WTC11 (cell line): Measurements from ENCODE around the gene AHNAK. TPM values are rescaled to one million over a fixed set of nuclear protein-coding genes. Genes with fewer than 3 reads are reported as not detected.

ENCODE experiments used
- ATAC-seq: fragments of 200-7000 bp; cut with Tn5 transposase; 2 replicates; pipeline ENCODE4 v1.10.0; 2021; ENCODE audit warnings: mild to moderate bottlenecking, moderate library complexity
- CTCF ChIA-PET: fragments of 300-600 bp; sonication (Branson Sonifier 250); formaldehyde crosslinking; loops from one replicate; lab custom pipeline; 2021; ENCODE audit warnings: antibody characterized with exemption; lab: Charles Lee
- POLR2A ChIA-PET: fragments of 350-600 bp; sonication (Branson Sonifier 250); formaldehyde crosslinking; loops from one replicate; lab custom pipeline; 2021; ENCODE audit warnings: antibody characterized with exemption; lab: Charles Lee
- DNase-seq: peaks from one replicate; pipeline ENCODE4 v3.0.0; 2021; ENCODE audit warnings: low spot score
- H3K27ac Mint-ChIP-seq: 2 replicates; pipeline ENCODE4 v1.8.0; 2021; ENCODE audit warnings: mixed read lengths
- H3K27me3 Mint-ChIP-seq: 2 replicates; pipeline ENCODE4 v1.8.0; 2021; ENCODE audit warnings: low read depth, mild to moderate bottlenecking, moderate library complexity, mixed read lengths
- H3K36me3 Mint-ChIP-seq: 2 replicates; pipeline ENCODE4 v1.8.0; 2021; ENCODE audit warnings: mixed read lengths
- H3K4me1 Mint-ChIP-seq: 2 replicates; pipeline ENCODE4 v1.8.0; 2022; ENCODE audit warnings: mixed read lengths
- H3K4me3 Mint-ChIP-seq: 2 replicates; pipeline ENCODE4 v1.8.0; 2021; ENCODE audit warnings: mild to moderate bottlenecking, moderate library complexity, mixed read lengths
- H3K9me3 Mint-ChIP-seq: 2 replicates; pipeline ENCODE4 v1.8.0; 2021; ENCODE audit warnings: mixed read lengths
- ESRRA ChIP-seq: sonication (generic); formaldehyde crosslinking; IDR thresholded peaks from 2 replicates; pipeline ENCODE4 v1.8.1; 2022; ENCODE audit warnings: mild to moderate bottlenecking, missing genetic modification reagents, borderline replicate concordance
- GRHL2 ChIP-seq: fragments of 250-450 bp; sonication (Bioruptor Pico); IDR thresholded peaks from 2 replicates; pipeline ENCODE4 v1.8.0; 2022; ENCODE audit warnings: mild to moderate bottlenecking, moderate library complexity; ENCODE audit not compliant: insufficient replicate concordance, severe bottlenecking
- JAZF1 ChIP-seq: fragments of 250-450 bp; sonication (Bioruptor Pico); IDR thresholded peaks from 2 replicates; pipeline ENCODE4 v1.9.0; 2021; ENCODE audit warnings: moderate library complexity, mild to moderate bottlenecking, inconsistent platforms
- NFATC4 ChIP-seq: fragments of 250-450 bp; sonication (Bioruptor Pico); IDR thresholded peaks from 2 replicates; pipeline ENCODE4 v1.9.0; 2021; ENCODE audit warnings: mild to moderate bottlenecking
- NR2C2 ChIP-seq: sonication (generic); formaldehyde crosslinking; IDR thresholded peaks from 2 replicates; pipeline ENCODE4 v1.8.0; 2022; ENCODE audit warnings: mild to moderate bottlenecking, missing genetic modification reagents
- TP53 ChIP-seq: sonication (generic); formaldehyde crosslinking; IDR thresholded peaks from 2 replicates; pipeline ENCODE4 v1.8.1; 2023; ENCODE audit warnings: mild to moderate bottlenecking, missing genetic modification reagents
- ZNF219 ChIP-seq: sonication (generic); formaldehyde crosslinking; IDR thresholded peaks from 2 replicates; pipeline ENCODE4 v1.8.0; 2023; ENCODE audit warnings: missing genetic modification reagents, mild to moderate bottlenecking, borderline replicate concordance
- total RNA-seq: library from RNA; stranded (reverse); gene quantifications from 3 replicates; pipeline ENCODE4 v1.2.3, GENCODE V29; 2021
- TF ChIP-seq, protein P1 (sequence below): fragments of 250-450 bp; sonication (Bioruptor Pico); conservative IDR thresholded peaks from 2 replicates; pipeline ENCODE4 v1.9.0; 2021; ENCODE audit warnings: mild to moderate bottlenecking
- TF ChIP-seq, protein P2 (sequence below): sonication (generic); formaldehyde crosslinking; IDR thresholded peaks from 2 replicates; pipeline ENCODE4 v1.8.0; 2022; ENCODE audit warnings: mild to moderate bottlenecking, missing genetic modification reagents
- TF ChIP-seq, protein P3 (sequence below): sonication (generic); formaldehyde crosslinking; conservative IDR thresholded peaks from 2 replicates; pipeline ENCODE4 v1.8.1; 2022; ENCODE audit warnings: mild to moderate bottlenecking, missing genetic modification reagents
- TF ChIP-seq, protein P4 (sequence below): fragments of 250-450 bp; sonication (Bioruptor Pico); IDR thresholded peaks from 2 replicates; pipeline ENCODE4 v1.9.0; 2021; ENCODE audit warnings: mild to moderate bottlenecking
- TF ChIP-seq, protein P5 (sequence below): sonication (generic); formaldehyde crosslinking; IDR thresholded peaks from 2 replicates; pipeline ENCODE4 v1.8.0; 2022; ENCODE audit warnings: missing genetic modification reagents
- TF ChIP-seq, protein P6 (sequence below): fragments of 250-450 bp; sonication (Bioruptor Pico); IDR thresholded peaks from 2 replicates; pipeline ENCODE4 v1.9.0; 2021; ENCODE audit warnings: mild to moderate bottlenecking
- TF ChIP-seq, protein P7 (sequence below): sonication (generic); formaldehyde crosslinking; IDR thresholded peaks from 2 replicates; pipeline ENCODE4 v1.8.1; 2023; ENCODE audit warnings: mild to moderate bottlenecking, missing genetic modification reagents, borderline replicate concordance
- TF ChIP-seq, protein P8 (sequence below): fragments of 250-450 bp; sonication (Bioruptor Pico); IDR thresholded peaks from 2 replicates; pipeline ENCODE4 v1.9.0; 2021; ENCODE audit warnings: mild to moderate bottlenecking, borderline replicate concordance

Gene AHNAK
- total RNA-seq, 1 experiment from 2014 or later = 21.0 TPM

DNA sequence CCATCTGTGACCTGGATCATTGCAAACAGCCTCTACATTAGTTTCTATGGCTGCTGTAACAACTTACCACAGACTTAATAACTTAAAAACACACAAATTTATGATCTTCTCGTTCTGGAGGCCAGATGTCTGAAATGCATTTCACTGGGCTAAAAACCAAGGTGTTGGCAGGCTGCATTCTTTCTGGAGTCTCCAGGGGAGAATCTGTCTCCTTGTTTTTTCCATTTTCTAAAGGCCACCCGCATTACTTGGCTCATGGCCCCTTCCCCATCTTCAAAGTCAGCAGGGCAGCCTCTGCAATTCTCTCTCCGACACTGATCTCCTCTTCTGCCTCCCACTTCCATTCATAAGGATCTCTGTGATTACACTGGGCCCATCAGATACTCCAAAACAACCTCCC lies 116.2 kb downstream of the AHNAK start (continued):
- TF ChIP-seq, protein P1, sequence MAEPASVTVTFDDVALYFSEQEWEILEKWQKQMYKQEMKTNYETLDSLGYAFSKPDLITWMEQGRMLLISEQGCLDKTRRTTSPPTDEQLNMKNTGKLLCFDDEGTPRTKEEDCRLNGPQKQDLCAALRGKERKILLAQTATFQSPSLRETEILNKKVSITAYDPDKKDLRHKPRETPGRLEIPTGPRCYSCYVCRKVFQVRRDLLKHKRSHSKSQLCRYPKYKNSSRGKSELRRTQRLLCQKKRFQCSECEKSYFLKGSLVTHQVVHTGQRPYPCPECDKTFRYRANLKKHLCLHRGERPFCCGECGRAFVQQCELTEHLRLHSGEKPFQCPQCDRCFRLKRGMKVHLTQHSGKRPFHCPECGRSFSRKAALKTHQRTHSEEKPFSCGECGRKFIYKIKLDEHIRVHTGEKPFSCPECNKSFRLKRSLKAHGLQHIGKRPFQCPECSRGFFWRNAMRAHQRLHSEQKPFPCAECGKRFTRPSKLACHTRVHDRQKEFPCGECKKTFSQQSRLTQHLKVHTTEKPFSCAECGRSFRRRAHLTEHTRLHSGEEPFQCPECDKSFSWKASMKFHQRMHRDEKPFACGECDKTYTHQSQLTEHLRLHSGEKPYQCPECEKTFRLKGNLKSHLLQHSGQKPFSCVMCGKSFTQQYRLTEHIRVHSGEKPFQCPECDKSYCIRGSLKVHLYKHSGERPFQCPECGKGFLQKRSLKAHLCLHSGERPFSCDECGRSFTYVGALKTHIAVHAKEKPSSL = no peak

DNA sequence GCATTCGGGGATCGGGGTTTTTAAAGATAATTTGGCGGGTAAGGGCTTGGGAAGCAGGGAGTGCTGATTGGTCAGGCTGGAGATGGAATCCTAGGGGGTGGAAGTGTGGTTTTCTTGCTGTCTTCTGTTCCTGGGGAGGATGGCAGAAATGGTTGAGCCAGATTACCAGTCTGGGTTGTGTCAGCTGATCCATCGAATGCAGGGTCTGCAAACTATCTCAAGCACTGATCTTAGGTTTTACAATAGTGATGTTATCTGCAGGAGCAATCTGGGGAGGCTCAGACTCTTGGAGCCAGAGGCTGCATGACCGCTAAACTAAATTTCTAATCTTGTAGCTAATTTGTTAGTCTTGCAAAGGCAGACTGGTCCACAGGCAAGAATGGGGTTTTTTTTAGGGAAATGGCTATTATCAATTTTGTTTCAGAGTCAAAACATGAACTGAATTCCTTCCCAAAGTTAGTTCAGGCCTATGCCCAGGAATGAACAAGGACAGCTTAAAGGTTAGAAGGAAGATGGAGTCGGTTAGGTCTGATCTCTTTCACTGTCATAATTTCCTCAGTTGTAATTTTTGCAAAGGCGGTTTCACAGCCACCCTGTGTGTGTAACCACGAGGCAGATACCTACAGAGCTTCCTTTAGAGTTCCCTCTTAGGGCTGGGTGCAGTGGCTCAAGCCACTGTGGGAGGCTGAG lies 117.6 kb downstream of the AHNAK start:
- no peak overlapping the region for H3K4me3 Mint-ChIP-seq
- DNase-seq = no peak
- no peak overlapping the region for H3K27ac Mint-ChIP-seq
- no peaks in the 10 kb centered on the region for H3K36me3 Mint-ChIP-seq
- H3K27me3 Mint-ChIP-seq = peaks cover 10% of the 10 kb centered on the region
- H3K4me1 Mint-ChIP-seq = peaks cover 8% of the 10 kb centered on the region
- ChIA-PET POLR2A (interaction anchor here (0.9 kb wide), 1 partner anchor 11 kb away, joined by 3 read pairs; no protein-coding TSS in a partner anchor), CTCF (interaction anchor here (1.0 to 11.8 kb wide), 5 partner anchors 34 to 132 kb away, joined by 3 to 552 read pairs (median 4); partner anchors contain the start of gene AHNAK)
- H3K9me3 Mint-ChIP-seq = peaks cover 10% of the 10 kb centered on the region
- ATAC-seq = no peak
- TF ChIP-seq, protein P2, sequence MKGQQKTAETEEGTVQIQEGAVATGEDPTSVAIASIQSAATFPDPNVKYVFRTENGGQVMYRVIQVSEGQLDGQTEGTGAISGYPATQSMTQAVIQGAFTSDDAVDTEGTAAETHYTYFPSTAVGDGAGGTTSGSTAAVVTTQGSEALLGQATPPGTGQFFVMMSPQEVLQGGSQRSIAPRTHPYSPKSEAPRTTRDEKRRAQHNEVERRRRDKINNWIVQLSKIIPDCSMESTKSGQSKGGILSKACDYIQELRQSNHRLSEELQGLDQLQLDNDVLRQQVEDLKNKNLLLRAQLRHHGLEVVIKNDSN (CRISPR knock-in tag) = no peak
- TF ChIP-seq GRHL2 (no peak), ZNF219 (no peak), TP53 (CRISPR knock-in tag) (no peak), JAZF1 (no peak), ESRRA (CRISPR knock-in tag) (no peak), NR2C2 (CRISPR knock-in tag) (no peak), NFATC4 (CRISPR knock-in tag) (no peak)
- TF ChIP-seq, protein P3, sequence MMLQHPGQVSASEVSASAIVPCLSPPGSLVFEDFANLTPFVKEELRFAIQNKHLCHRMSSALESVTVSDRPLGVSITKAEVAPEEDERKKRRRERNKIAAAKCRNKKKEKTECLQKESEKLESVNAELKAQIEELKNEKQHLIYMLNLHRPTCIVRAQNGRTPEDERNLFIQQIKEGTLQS (CRISPR knock-in tag) = no peak
- TF ChIP-seq, protein P4, sequence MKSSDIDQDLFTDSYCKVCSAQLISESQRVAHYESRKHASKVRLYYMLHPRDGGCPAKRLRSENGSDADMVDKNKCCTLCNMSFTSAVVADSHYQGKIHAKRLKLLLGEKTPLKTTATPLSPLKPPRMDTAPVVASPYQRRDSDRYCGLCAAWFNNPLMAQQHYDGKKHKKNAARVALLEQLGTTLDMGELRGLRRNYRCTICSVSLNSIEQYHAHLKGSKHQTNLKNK (CRISPR knock-in tag) = no peak
- TF ChIP-seq, protein P5, sequence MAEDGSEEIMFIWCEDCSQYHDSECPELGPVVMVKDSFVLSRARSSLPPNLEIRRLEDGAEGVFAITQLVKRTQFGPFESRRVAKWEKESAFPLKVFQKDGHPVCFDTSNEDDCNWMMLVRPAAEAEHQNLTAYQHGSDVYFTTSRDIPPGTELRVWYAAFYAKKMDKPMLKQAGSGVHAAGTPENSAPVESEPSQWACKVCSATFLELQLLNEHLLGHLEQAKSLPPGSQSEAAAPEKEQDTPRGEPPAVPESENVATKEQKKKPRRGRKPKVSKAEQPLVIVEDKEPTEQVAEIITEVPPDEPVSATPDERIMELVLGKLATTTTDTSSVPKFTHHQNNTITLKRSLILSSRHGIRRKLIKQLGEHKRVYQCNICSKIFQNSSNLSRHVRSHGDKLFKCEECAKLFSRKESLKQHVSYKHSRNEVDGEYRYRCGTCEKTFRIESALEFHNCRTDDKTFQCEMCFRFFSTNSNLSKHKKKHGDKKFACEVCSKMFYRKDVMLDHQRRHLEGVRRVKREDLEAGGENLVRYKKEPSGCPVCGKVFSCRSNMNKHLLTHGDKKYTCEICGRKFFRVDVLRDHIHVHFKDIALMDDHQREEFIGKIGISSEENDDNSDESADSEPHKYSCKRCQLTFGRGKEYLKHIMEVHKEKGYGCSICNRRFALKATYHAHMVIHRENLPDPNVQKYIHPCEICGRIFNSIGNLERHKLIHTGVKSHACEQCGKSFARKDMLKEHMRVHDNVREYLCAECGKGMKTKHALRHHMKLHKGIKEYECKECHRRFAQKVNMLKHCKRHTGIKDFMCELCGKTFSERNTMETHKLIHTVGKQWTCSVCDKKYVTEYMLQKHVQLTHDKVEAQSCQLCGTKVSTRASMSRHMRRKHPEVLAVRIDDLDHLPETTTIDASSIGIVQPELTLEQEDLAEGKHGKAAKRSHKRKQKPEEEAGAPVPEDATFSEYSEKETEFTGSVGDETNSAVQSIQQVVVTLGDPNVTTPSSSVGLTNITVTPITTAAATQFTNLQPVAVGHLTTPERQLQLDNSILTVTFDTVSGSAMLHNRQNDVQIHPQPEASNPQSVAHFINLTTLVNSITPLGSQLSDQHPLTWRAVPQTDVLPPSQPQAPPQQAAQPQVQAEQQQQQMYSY (CRISPR knock-in tag) = no peak
- TF ChIP-seq, protein P6, sequence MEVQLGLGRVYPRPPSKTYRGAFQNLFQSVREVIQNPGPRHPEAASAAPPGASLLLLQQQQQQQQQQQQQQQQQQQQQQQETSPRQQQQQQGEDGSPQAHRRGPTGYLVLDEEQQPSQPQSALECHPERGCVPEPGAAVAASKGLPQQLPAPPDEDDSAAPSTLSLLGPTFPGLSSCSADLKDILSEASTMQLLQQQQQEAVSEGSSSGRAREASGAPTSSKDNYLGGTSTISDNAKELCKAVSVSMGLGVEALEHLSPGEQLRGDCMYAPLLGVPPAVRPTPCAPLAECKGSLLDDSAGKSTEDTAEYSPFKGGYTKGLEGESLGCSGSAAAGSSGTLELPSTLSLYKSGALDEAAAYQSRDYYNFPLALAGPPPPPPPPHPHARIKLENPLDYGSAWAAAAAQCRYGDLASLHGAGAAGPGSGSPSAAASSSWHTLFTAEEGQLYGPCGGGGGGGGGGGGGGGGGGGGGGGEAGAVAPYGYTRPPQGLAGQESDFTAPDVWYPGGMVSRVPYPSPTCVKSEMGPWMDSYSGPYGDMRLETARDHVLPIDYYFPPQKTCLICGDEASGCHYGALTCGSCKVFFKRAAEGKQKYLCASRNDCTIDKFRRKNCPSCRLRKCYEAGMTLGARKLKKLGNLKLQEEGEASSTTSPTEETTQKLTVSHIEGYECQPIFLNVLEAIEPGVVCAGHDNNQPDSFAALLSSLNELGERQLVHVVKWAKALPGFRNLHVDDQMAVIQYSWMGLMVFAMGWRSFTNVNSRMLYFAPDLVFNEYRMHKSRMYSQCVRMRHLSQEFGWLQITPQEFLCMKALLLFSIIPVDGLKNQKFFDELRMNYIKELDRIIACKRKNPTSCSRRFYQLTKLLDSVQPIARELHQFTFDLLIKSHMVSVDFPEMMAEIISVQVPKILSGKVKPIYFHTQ (CRISPR knock-in tag) = no peak
- TF ChIP-seq, protein P7, sequence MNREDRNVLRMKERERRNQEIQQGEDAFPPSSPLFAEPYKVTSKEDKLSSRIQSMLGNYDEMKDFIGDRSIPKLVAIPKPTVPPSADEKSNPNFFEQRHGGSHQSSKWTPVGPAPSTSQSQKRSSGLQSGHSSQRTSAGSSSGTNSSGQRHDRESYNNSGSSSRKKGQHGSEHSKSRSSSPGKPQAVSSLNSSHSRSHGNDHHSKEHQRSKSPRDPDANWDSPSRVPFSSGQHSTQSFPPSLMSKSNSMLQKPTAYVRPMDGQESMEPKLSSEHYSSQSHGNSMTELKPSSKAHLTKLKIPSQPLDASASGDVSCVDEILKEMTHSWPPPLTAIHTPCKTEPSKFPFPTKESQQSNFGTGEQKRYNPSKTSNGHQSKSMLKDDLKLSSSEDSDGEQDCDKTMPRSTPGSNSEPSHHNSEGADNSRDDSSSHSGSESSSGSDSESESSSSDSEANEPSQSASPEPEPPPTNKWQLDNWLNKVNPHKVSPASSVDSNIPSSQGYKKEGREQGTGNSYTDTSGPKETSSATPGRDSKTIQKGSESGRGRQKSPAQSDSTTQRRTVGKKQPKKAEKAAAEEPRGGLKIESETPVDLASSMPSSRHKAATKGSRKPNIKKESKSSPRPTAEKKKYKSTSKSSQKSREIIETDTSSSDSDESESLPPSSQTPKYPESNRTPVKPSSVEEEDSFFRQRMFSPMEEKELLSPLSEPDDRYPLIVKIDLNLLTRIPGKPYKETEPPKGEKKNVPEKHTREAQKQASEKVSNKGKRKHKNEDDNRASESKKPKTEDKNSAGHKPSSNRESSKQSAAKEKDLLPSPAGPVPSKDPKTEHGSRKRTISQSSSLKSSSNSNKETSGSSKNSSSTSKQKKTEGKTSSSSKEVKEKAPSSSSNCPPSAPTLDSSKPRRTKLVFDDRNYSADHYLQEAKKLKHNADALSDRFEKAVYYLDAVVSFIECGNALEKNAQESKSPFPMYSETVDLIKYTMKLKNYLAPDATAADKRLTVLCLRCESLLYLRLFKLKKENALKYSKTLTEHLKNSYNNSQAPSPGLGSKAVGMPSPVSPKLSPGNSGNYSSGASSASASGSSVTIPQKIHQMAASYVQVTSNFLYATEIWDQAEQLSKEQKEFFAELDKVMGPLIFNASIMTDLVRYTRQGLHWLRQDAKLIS (CRISPR knock-in tag) = no peak
- TF ChIP-seq, protein P8, sequence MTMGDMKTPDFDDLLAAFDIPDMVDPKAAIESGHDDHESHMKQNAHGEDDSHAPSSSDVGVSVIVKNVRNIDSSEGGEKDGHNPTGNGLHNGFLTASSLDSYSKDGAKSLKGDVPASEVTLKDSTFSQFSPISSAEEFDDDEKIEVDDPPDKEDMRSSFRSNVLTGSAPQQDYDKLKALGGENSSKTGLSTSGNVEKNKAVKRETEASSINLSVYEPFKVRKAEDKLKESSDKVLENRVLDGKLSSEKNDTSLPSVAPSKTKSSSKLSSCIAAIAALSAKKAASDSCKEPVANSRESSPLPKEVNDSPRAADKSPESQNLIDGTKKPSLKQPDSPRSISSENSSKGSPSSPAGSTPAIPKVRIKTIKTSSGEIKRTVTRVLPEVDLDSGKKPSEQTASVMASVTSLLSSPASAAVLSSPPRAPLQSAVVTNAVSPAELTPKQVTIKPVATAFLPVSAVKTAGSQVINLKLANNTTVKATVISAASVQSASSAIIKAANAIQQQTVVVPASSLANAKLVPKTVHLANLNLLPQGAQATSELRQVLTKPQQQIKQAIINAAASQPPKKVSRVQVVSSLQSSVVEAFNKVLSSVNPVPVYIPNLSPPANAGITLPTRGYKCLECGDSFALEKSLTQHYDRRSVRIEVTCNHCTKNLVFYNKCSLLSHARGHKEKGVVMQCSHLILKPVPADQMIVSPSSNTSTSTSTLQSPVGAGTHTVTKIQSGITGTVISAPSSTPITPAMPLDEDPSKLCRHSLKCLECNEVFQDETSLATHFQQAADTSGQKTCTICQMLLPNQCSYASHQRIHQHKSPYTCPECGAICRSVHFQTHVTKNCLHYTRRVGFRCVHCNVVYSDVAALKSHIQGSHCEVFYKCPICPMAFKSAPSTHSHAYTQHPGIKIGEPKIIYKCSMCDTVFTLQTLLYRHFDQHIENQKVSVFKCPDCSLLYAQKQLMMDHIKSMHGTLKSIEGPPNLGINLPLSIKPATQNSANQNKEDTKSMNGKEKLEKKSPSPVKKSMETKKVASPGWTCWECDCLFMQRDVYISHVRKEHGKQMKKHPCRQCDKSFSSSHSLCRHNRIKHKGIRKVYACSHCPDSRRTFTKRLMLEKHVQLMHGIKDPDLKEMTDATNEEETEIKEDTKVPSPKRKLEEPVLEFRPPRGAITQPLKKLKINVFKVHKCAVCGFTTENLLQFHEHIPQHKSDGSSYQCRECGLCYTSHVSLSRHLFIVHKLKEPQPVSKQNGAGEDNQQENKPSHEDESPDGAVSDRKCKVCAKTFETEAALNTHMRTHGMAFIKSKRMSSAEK (CRISPR knock-in tag) = no peak
